BE2C (cell line): Measurements from ENCODE around the gene XXYLT1.
A peak's percentile ranks its signal among the peaks of the same experiment; 100 is the strongest.

Source experiments
- DNase-seq: peaks from one replicate; pipeline ENCODE4 v3.0.0-alpha.2; 2020
- H3K27me3 ChIP-seq: fragments of 250-450 bp; sonication (Bioruptor Pico); 2 replicates; pipeline ENCODE4 v1.5.1; 2020; ENCODE audit warnings: mild to moderate bottlenecking
- H3K36me3 ChIP-seq: fragments of 250-450 bp; sonication (Bioruptor Pico); 2 replicates; pipeline ENCODE4 v1.5.1; 2020; ENCODE audit warnings: mild to moderate bottlenecking
- H3K4me1 ChIP-seq: fragments of 250-450 bp; sonication (Bioruptor Pico); 2 replicates; pipeline ENCODE4 v1.5.1; 2020
- H3K4me3 ChIP-seq: 2 replicates; pipeline ENCODE4 v1.5.1; 2011; ENCODE audit warnings: low read depth, low read length
- H3K9me3 ChIP-seq: fragments of 250-450 bp; sonication (Bioruptor Pico); 2 replicates; pipeline ENCODE4 v1.5.1; 2020
- CTCF ChIP-seq: IDR thresholded peaks from 2 replicates; pipeline ENCODE4 v1.5.1; 2012; ENCODE audit warnings: mild to moderate bottlenecking, low read depth, low read length

The XXYLT1 gene

GRCh38 chr3:195246581-195246995 is 24.4 kb downstream of the XXYLT1 start:
- Histone ChIP-seq H3K36me3 (peaks cover 5% of the 10 kb centered on the region; the same call in 1 of the 2 replicates), H3K4me1 (peaks cover 37% of the 10 kb centered on the region), H3K27me3 (no peaks in the 10 kb centered on the region), H3K9me3 (no peaks in the 10 kb centered on the region), H3K4me3 (no peak overlapping the region)
- peak; percentile 79 for DNase-seq
- TF ChIP-seq CTCF = no peak

GRCh38 chr3:195245531-195245951 is 25.4 kb downstream of the XXYLT1 start:
- peaks cover 31% of the 10 kb centered on the region for H3K4me1 ChIP-seq
- TF ChIP-seq CTCF = no peak
- no peaks in the 10 kb centered on the region for H3K27me3 ChIP-seq
- DNase-seq = no peak
- H3K36me3 ChIP-seq = peaks cover 5% of the 10 kb centered on the region; the same call in 1 of the 2 replicates
- no peaks in the 10 kb centered on the region for H3K9me3 ChIP-seq
- H3K4me3 ChIP-seq = no peak overlapping the region

GRCh38 chr3:195241592-195242355 is 29.2 kb downstream of the XXYLT1 start:
- Histone ChIP-seq H3K27me3 (no peaks in the 10 kb centered on the region), H3K4me1 (peaks cover 21% of the 10 kb centered on the region), H3K9me3 (no peaks in the 10 kb centered on the region), H3K36me3 (peaks cover 10% of the 10 kb centered on the region; the same call in 1 of the 2 replicates), H3K4me3 (no peak overlapping the region)
- TF ChIP-seq CTCF = no peak
- no peak for DNase-seq

GRCh38 chr3:195240939-195241338 is 30.0 kb downstream of the XXYLT1 start:
- Histone ChIP-seq H3K9me3 (no peaks in the 10 kb centered on the region), H3K4me3 (no peak overlapping the region), H3K27me3 (no peaks in the 10 kb centered on the region), H3K36me3 (peaks cover 10% of the 10 kb centered on the region; the same call in 1 of the 2 replicates), H3K4me1 (peaks cover 22% of the 10 kb centered on the region)
- DNase-seq = no peak
- TF ChIP-seq CTCF = no peak

GRCh38 chr3:195240171-195240701 is 30.7 kb downstream of the XXYLT1 start:
- H3K9me3 ChIP-seq = no peaks in the 10 kb centered on the region
- peaks cover 6% of the 10 kb centered on the region; the same call in 1 of the 2 replicates for H3K36me3 ChIP-seq
- DNase-seq = no peak
- peaks cover 21% of the 10 kb centered on the region for H3K4me1 ChIP-seq
- TF ChIP-seq CTCF = no peak
- H3K27me3 ChIP-seq = no peaks in the 10 kb centered on the region
- no peak overlapping the region for H3K4me3 ChIP-seq

- peaks cover 5% of the 10 kb centered on the region; the same call in 1 of the 2 replicates for H3K36me3 ChIP-seq
- peaks cover 18% of the 10 kb centered on the region for H3K4me1 ChIP-seq
- no peaks in the 10 kb centered on the region for H3K27me3 ChIP-seq
- H3K4me3 ChIP-seq = no peak overlapping the region
- no peaks in the 10 kb centered on the region for H3K9me3 ChIP-seq
- no peak for TF ChIP-seq CTCF
- DNase-seq = no peak
These were observed 31.8 kb downstream of the XXYLT1 start for GRCh38 chr3:195239121-195239520.
